ENCODE data around the gene UNKL.
"Not testable (repeated sequence)": the region's sequence is repeated elsewhere in the genome, so short reads cannot be mapped to it uniquely, and the experiment has no call there.

The UNKL gene

DNA sequence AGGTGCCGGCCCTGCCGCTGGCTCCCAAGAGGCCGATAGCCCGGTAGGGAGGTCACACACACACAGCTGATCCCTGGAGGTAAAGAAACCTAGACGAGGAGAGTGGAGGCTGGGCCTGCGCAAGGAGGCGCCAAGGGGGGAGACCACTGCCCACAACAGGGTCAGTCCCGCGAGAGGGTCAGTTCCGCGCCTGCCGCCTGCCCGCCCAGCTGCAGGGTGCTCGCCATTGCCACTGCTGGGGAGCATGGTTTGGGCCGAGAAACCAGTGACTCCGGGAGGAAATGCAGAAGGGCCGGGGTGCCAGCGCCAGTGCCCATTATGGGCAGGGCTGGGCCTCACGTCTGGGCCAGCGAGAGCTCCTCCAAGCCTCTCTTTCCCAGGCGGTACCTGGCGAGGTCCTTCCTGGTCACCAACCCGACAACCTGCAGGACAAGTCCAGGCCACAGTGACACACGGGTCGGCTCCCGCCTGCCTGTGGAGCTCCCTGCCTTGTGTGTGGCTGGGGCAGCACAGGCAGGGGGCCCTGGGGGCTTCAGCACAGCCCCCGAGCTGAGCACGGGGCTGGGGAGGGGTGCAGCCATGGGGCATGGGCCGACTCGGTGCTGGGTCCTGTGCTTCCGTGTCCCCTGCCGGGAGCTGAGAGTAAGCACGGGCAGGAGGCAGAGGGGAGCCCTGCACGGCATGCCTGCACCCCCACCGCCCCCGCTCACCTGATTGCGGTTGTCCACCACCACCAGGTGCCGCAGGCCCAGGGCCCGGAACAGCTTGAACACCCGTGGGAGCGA lies 32.0 kb upstream of the UNKL start:
- DNase-seq (ENCODE audit: low read depth) = no peak

DNA sequence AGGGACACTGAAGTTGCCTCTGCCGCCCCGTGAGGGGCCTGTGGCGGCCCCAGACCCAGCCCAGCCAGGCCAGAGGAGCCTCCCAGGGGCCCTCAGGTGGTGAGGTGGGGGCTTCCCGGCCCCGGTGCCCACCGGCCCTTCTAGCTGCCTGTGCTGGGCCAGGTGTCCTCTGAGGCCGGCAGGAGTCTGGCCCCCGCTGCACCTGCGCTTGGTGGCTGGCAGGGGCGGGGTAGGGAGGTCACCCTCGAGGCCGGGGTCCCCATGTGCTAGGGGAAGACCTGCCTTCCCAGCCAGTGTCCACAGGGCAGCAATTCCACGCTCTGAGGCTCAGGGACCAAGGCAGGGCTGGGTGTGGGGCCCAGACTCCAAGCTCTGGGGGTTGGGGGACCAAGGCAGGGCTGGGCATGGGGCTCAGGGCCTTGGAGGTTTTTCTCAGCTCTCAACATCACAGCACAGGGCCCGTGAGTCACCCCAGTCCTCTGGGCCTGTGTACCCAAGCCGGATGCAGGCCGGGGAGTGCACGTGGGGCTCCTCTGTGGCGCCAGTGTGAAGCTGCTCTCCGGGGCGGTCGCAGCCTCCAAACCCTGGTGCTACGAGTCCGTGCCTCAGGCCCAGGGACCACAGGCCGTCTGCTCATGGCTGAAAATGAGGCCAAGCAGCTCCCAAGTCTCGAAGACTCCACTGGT lies 31.2 kb upstream of the UNKL start:
- DNase-seq (ENCODE audit: low read depth) = no peak

DNA sequence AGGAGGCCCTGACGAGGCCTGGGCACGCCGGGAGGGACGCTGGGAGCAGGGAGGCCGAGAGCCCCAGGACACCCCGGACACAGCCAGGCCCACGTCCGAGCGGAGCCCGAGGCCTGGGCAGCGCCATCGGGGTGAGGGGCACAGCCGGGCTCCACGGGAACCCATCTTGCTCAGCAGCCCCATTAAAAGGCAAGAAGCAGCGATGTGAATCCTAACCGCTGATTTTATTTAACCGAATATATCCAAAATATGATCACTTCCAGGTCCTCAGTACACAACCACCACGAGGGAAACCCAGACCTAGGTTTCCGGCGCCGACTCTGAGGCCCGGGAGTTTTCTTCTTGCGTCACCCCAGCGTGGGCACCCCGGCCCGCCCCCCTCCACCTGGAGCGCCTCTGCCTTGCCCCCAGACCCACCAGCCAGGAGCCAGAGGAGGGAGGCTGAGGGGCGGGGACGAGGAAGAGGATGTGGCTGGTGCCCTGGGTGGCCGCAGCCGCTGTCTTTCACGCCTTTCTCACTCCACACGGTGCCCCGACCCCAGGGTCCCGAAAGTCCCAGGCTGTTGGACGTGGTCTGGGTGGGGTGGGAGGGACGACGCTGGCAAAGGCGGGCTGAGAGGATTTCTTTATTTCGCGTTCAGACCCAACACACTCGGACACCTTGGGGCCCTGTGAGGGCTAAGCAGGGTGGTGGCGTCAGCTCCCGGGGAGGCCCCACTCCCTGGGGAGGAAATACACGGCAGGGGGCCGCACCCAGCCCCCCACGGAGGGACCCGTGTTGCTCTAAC lies 30.4 kb upstream of the UNKL start:
- no peak for DNase-seq (ENCODE audit: low read depth)

DNA sequence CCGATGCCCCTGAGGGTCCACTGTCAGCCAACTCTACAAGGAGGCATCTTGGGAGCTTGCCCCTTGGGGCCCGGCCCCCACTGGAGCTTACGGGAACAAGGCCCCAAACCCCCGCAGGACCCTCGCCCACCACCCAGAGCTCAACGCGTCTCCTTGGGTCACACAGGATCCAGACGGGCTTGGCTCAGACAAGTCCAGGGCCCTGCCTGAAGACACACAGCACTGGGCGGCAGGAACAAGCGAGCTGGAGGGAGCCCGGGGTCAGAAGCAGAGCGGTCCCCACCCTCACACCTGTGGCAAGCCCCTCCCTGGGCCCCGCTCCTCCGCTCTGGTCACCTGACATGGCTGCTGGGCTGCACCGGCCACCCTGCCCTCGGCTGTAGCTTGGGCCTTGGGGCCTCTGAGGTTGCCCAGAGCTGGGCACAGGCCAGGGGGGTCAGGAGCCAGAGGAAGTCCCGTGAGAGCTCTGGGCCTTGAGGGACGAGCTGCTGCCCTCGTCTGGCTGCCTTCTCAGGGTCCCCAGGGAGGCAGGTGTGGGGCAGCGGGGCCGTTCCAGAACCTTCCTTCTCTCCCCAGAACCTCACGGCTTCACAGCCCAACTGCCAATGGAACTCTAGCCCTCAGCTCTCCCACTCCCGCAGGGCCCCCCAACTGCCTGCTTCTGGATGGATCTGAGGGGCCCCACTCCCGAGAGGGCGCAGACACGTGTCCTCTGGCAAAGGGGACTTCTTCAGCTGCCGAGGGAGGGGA lies 29.7 kb upstream of the UNKL start, which contains the start of gene CCDC154:
CCDC154 (minus strand) TSS at position 577 of the 750 bp plus-strand sequence; CDS start at position 343, 234 bp downstream.
- no peak for DNase-seq (ENCODE audit: low read depth)

DNA sequence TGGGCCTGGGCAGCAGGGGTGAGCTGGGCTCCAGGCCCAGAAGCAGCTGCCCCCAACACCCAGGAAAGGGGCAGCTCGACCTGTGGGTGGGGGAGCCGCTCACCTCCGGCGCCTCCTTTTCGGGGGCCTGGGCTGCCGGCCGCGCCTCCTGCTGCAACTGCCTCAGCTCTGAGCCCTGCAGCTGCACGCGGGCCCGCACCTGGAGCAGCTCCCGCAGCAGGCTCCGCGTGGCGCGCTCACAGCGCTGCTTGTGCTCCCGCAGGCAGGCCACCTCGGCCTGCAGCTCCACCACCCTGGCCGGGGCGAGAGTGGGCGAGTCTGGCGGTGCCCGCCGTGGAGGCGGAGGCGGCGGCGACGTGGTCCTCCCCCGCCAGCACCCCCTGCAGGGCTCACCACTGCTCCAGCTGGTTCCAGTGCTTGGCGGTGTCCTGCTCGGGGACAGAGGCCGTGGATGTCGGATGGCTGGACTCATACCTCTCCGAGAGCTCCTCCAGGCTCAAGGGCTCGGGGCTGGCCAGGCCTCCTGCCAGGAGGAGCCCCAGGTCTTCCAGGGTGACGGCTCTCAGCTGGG lies 29.0 kb upstream of the UNKL start:
- no peak for DNase-seq (ENCODE audit: low read depth)

DNA sequence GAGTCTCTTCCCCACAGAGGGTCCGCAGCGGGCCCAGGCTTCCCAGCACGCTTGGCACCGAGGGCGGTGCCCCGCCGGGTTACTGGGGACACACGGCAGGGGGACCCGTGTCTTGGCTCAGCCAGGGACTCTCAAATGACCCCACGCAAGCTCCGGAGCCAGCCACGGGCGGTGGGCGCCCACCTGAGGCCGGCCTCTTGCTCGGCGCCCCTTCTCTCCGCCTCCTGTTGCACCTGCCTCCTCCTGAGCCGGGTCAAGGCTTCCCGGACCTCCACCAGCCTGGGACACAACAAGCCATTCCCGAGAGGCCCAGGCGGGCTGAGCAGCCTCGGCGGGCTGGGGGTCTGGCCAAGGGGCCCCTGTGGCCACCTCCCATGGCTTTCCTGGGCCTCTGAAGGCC lies 28.2 kb upstream of the UNKL start:
- no peak for DNase-seq (ENCODE audit: low read depth)

DNA sequence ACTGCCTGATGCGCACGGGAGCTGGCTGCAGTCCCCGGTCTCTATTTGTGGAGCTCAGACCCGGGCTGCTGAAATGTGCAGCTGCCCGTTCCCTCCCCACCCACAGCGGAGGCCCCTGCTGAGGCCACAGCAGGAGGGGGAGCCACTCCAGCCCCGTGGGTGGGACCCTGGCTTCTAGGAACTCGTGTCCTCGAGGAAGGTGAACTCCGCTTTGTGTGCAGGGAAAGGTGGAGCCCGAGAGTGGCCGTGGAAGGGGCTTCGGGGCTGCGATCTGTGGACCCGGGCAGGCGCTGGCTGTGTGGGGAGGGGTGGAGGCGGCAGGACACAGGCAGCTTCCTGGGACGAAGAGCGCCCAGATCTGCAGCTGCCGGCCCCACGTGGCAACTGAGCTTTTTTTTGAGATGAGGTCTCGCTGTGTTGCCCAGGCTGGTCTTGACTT lies 26.9 kb upstream of the UNKL start:
- no peak for DNase-seq (ENCODE audit: low read depth)

DNA sequence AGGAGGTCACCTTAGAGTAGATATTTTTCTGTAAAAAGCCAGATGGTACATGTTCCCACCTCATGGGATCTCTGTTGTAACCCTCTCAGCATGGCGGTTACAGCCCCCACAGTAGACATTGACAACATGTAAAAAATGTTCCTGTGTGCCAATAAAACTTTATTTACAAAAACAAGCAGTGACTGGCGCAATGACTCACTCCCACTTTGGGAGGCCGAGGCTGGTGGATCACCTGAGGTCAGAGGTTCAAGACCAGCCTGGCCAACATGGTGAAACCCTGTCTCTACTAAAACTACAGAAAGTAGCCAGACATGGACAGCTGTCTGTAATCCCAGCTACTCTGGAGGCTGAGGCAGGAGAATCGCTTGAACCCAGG lies 25.2 kb upstream of the UNKL start:
- not testable (repeated sequence) for DNase-seq (ENCODE audit: low read depth)

DNA sequence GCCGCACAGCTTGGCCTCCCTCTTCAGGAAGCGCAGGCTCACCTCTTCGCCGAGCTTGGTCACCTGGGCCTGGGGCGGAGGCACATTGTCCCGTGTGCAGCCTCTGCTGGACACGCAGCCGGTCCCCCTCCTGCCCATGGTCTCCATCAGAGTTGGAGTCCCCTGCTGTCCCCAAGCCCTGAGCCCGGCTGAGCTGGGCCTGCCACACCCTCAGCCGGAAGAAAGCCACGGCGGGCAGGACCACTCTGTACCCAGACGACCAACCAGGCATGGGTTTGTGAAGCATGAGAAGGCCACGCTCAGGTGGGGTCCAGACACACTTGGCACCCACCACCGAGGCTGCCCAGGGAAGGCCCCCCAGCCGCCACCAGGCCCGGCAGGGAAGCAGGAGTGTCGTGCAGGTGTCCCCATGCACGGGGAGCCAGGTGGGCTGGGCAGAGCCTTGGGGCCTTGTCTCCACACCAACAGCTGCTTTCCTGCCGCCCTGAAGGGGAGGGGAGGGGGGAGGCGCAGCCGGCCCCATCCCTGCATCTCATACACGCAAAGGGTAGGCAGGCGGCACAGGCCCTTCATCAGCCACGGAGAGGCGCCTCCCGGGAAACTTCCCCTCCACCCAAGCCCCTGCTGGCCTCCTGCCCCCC lies 24.7 kb upstream of the UNKL start:
- no peak for DNase-seq (ENCODE audit: low read depth)

DNA sequence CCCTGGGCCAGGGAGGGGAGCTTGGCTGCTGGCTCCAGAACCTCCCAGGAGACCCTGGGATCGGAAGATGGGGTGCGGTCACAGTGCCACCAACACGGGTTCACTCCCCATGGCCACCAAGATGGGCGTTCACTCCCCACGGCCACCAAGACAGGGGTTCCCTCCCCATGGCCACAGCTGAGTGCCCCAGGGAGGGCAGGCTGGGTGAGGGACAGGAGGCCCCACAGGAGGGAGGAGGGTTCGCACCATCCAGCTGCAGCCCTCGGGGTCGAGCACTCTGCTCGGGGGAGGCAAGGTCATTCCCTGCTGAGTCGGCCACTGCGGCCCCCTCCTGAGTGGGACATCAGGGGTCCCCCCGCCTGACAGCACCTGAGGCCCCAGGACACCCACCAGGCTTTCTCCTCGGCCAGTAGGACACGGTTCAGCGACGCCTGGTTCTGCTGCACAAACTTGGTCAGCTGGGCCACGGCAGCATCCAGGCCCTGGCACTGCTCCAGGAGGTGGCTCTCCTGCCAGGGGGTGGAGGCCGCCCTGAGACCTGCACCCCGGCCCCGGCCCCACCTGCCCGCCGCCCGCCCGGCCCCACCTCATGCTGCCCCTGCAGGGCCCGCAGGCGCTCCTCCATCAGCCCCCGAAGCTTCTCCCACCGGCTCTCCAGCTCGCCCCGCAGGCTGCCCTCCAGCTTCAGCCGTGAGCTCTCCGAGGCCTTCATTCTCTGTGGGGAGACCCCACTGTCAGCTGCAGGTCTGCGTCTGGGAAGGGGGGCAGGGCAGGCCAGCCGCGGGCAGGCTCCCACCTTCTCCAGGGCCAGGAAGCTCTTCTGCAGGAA lies 23.9 kb upstream of the UNKL start:
- DNase-seq (ENCODE audit: low read depth) = no peak

DNA sequence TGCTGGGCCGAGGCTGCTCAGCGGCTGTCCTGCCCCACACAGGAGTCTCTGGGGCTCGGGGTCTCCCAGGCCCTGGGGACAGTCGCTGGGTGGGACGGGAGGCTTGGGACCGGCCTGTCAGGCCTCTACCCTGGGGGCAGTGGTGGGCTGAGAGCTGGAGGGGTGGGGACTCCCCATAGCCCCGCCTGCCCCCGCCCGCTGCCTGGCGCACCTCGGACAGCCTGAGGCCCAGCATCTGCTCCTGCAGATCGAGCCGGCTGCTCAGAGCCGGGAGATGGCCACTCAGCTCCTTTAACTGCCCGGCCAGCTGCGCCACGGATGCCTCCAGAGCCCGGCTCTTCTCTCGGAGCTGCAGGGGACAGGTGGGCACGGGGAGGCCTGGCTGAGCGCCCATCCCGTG lies 23.1 kb upstream of the UNKL start:
- no peak for DNase-seq (ENCODE audit: low read depth)

DNA sequence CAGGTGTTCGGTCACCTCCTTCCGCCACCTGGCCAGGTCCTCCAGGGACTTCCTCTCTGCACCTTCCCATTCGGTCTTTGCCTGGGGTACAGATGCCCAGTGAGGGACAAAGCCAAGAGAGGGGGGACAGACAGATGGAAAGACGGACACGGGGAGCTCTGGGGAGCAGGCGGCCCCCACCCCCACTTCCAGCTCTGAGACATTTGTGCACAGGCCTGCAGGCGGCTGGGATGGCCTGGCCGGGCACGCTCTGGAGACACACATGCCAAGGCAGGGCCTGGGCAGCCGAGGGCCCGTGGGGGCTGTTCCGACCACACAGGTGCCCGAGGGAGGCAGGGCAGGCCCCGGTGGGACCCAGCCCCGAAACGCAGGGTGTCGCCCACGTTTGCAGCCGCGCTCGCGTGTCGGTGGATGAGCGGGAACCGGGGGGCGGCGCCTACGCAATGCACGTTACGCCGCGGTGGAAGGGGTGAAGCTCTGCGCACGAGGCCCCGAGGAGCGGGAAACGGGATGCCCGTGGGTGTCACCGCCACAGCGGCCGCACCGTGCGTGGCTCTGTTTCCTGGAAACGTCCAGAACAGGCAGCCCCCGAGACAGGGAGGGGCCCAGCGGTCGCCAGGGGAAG lies 22.3 kb upstream of the UNKL start:
- no peak for DNase-seq (ENCODE audit: low read depth)

DNA sequence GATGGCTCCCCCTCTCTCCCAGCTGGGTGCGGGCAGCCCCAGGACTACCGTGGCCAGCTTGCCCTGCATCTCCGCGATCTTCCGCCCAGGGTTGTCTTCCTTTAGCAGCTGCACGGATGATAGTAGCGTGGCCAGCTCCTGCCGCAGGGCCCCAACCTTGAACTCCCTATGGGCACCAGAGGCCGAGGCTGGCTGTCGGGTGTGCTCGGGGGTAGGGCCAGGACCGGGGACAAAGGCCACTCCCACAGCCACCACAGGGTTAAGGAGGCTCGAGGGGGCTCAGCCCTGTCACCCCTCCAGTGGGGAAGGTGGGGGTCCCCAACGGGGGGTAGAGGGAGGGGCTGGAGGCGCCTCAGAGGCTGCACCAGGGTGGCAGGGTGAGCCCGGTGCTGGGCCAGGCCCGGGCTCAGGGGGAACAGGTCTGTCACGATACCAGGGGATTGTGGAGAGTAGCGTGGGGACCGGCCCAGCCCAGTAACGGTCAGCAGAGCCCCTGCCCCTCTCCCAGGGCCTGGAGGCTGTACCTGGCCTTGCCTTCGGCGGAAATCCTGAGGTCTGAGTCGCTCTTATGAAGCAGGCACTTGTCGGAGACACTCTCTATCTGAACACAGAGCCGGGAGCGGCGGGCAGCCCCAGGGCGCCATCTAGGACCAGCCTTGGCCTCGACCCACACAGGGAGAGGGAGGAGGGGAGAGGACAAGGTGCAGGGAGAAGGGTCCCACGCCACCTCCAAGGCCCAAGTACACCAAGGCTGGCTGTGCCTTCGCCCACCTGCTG lies 21.6 kb upstream of the UNKL start:
- no peak for DNase-seq (ENCODE audit: low read depth)

DNA sequence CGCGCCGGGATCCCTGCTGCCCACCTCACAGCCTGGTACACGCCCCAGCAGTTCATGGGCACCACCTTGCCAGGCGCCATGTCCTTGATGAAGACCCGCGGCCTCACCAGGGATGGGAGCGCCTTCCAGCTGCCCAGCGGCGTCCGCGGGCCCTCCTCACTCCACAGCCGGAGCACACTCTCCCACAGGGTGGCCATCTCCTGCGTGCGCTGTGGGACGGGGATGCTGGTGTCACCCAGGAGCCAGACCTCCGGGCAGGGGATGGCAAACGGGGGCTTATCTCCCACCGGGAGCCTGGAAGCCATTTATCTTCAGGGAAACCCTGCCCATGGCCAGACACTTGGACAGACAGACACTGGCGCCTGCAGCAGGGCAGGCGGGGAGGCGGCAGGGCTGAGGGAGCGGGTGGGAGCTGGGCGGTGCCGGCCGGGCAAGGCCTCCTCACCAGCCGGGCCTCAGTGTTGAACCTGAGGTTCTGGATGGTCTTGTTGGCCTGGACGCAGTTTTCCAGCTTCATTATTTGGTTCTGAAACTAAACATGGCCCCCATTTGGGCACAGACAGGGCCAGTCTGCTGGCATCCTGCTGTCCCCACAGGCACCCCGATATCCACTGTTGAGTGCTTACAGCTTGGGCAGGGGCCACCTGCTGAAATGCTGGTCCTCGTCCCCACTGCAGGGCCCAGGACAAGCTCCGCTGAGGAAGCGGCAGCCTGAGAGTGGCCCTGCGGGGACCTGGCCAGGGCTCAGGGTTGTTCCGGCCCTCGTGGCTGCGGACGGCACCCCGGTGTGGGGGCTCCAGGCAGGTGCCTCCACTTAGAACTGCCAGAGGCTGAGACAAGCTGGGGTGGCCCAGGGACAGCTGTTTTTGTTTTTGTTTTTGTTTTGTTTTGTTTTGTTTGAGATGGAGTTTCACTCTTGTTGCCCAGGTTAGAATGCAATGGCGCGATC lies 20.4 kb upstream of the UNKL start:
- no peak for DNase-seq (ENCODE audit: low read depth)

DNA sequence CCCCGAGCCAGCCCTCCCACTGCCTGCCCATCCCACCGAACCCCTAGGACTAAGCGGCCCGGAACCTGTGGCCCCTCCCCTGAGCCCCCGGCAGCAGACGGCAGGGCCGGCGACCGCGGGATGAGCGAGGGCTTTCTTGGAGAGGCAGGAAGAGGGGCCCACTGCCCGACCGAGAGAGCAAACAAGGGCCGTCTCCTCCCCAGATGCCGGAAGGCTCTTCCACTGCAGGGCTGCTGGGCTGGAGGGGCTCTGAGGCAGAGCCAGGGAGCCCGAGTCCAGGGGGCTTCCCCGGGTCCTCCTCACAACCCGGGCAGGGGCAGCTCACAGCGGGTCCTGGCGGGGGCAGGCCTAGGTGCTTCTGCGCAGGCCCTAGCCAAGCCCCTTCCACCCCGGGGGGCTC lies 19.3 kb upstream of the UNKL start:
- DNase-seq (ENCODE audit: low read depth) = no peak

DNA sequence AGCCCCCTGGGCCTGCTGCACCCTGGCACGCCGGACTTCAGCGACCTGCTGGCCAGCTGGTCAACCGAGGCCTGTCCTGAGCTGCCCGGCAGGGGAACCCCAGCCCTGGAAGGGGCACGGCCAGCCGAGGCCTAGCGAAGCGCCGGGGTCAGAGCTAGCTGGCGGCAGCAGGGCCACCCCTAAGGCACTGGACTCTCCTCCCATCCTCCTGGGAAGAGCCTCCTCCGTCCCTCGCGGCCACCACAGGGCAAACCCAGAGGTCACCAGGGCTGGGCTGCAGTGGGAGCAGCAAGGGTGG lies 18.7 kb upstream of the UNKL start:
- DNase-seq (ENCODE audit: low read depth) = no peak

DNA sequence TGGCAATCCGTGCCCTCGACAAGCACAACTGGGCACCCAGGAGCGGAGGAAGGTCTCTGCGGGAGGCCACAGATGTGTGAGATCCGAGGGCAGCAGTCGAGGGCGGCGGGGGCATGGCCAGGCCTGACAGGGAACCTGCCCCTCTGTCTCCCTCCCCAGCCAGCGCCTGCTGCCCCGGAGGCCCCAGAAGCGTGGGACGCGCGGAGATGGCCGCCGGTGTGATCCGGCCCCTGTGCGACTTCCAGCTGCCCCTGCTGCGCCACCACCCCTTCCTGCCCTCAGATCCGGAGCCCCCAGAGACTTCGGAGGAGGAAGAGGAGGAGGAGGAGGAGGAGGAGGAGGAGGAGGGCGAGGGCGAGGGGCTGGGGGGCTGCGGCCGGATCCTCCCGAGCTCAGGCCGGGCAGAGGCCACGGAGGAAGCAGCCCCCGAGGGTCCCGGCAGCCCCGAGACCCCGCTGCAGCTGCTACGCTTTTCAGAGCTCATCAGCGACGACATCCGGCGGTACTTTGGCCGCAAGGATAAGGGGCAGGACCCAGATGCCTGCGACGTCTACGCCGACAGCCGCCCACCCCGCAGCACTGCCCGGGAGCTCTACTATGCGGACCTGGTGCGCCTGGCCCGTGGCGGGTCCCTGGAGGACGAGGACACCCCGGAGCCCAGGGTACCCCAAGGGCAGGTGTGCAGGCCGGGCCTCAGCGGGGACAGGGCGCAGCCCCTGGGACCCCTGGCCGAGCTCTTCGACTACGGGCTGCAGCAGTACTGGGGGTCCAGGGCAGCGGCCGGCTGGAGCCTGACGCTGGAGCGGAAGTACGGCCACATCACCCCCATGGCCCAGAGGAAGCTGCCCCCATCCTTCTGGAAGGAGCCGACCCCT lies 18.1 kb upstream of the UNKL start:
- DNase-seq (ENCODE audit: low read depth) = no peak
